GM18870 (cell line): Measurements from ENCODE around the gene POLR1A.

ENCODE experiments used
- ATAC-seq: cut with Tn5 transposase; IDR thresholded peaks from one replicate; pipeline ENCODE4 v1.9.1; 2021; ENCODE audit warnings: moderate library complexity; ENCODE audit not compliant: unreplicated experiment

POLR1A gene

GRCh38 chr2:86023366-86023712, 82.3 kb downstream of the POLR1A start:
- ATAC-seq = no peak

- ATAC-seq = peak; percentile 50
Observed at GRCh38 chr2:86022661-86023365, 82.9 kb downstream of the POLR1A start.

- ATAC-seq = no peak
Observed at GRCh38 chr2:86021396-86022378, 84.0 kb downstream of the POLR1A start.

DNA sequence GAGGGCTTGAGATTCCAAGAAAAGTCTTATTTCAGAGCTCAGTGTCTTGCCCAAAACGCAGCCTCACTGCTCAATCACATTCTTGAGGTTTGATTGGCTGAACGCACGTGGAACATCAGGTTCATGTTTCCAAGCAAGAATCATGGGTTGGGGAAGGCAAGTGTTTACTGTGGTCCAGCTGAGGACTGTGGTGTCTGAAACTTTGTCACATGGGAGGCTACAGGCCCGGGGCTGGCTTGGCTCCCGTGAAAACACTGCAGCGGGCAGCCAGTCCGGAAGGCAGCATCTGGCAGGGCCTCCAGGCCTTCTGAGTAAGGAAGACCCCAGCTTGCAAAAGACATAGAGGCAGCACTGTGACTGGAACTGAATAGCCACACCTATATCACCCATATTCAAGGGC, 84.7 kb downstream of the POLR1A start:
- no peak for ATAC-seq

GRCh38 chr2:86019121-86019520, 86.6 kb downstream of the POLR1A start:
- ATAC-seq = no peak

GRCh38 chr2:86017901-86018896, 87.5 kb downstream of the POLR1A start:
- ATAC-seq = no peak

- no peak for ATAC-seq
Observed at GRCh38 chr2:86016581-86016980, 89.1 kb downstream of the POLR1A start.

DNA sequence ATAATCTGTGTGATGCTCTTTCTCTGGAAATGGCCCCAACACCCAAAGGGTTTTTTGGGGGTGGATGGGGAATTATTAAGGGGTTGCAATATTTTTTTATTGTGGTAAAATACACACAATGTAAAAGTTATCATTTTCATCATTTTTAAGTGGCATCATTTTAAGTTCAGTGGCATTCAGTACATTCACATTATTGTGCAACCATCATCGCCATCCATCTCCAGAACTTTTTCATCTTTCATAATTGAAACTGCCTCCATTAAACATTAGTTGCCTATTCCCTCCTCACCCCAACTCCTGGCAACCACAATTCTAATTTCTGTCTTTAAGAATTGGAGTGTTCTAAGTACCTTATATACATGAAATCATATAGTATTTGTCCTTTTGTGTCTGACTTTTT, 90.0 kb downstream of the POLR1A start:
- no peak for ATAC-seq

- no peak for ATAC-seq
Observed at GRCh38 chr2:86015006-86015405, 90.7 kb downstream of the POLR1A start.

- ATAC-seq = no peak
Observed at GRCh38 chr2:86014493-86014892, 91.2 kb downstream of the POLR1A start.

DNA sequence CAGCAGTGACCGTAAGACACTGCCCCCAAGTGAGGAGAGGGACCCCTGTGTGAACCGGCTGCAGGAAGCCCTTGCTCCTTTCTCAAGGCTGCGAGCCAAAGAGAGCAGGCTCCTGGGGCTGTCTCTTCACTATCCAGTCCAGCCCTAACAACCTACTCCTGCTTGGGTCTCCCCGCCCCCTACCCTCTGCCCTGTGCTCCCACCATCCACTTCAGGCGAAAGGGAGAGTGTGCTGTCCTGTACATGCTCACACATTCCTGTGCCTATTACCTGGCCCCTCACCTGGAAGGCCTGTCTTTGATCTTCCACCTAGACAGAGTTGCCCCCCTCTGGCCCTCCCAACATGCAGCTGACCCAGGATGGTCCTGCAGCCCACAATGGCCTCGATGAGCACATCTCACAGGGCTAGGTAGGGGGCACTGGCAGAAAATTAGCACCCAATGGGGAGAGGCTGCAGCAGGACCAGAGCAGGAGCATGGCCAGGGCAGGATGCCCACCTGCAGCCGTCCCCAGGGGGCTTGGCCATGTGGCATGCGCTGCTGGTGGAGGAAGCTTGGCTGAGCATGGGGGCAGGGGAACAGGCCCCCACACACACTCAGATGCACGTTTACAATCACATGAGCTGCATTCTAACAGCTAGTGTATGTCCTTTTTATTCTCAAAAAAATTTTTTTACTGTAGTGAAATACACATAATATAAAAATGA, 93.5 kb downstream of the POLR1A start:
- ATAC-seq = no peak

DNA sequence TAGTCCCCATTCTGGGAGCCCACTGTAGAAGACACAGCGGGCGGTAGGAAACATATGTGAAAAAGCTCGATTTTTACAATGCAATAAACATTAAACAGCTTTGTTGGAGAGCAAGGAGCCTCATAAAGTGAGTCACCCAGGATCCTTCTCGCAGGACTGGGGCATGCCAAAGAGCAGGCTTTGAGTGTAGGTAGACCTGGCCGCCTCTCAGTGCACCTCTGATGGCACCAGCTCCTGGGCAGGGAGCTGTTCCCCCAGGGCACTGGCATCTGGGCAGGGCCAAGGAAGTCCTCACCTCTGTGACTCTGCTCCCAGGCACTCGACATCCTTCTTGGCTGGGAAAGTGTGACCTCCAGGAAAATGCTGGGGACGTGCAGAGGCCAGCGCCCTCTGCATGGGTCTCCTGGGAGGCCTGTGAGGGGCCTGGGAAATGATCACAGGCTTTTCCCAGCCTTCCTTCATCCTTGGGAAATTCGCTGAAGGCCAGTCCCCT, 94.2 kb downstream of the POLR1A start:
- ATAC-seq = no peak

- ATAC-seq = no peak
Observed at GRCh38 chr2:86010083-86010482, 95.6 kb downstream of the POLR1A start.

GRCh38 chr2:86006524-86006923, 99.2 kb downstream of the POLR1A start:
- no peak for ATAC-seq

- no peak for ATAC-seq
Observed at GRCh38 chr2:86003967-86004366, 101.7 kb downstream of the POLR1A start.

DNA sequence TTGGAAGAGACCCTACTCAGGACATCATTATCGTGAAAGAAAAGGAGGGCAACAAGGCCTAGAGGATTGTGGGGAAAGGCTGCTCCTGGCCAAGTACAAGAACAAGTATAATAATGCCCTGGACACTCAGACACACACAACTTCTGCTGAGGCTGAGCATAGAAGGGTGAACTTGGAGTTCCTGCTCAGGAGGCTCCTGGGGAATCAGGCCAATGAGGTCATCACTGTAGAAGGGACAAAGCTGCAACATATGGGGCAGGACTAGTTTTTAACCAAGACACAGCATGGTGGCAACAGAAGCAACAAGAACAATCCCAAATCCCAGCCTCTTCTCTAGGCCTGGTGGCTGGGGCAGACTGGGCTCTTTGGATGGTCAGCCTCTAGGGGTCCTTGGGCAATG, 102.6 kb downstream of the POLR1A start:
- no peak for ATAC-seq

GRCh38 chr2:86002375-86002774, 103.3 kb downstream of the POLR1A start:
- no peak for ATAC-seq

DNA sequence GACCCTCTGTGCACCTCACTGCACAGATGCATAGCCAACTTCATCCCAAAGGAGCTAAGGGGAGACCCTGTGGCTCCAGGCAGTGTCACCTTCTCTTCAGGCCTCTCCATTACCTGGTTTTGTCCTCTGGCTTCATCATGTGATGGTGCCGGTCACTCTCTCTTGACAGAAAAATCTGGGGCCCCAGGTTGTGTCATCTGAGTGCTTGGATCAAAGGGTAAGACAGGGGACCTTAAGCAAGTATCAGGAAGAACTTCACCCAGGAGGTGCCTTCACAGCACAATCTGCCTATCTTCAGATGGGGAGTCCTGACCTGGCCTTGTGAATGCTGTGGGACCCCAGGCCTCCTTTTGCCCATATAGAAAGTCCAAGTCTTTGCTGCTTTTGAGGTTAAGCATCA, 104.4 kb downstream of the POLR1A start:
- no peak for ATAC-seq

- ATAC-seq = no peak
Observed at GRCh38 chr2:86000938-86001312, 104.8 kb downstream of the POLR1A start.
